ENCODE measurements around the gene TGM4. TPM values are rescaled to one million over a fixed set of nuclear protein-coding genes. Genes with fewer than 3 reads are reported as not detected.

Gene TGM4
- total and polyA plus RNA-seq, 9 of the 15 experiments (the other 6 are each of a cell fraction or from before 2014, with no cell fraction given), result not detected

- TF ChIP-seq MGA (IDR thresholded peaks at IDR 0.05), result no peak
- TF ChIP-seq MIER1 (IDR thresholded peaks at IDR 0.05; ENCODE audit: low read depth), result peak; percentile 42; the same call in 1 of the 2 replicates
These were observed 15.8 kb downstream of the TGM4 start (continued) for GRCh38 chr3:44890258-44890657.
